ENCODE data around the gene EPHA2. TPM values are rescaled to one million over a fixed set of nuclear protein-coding genes. Genes with fewer than 3 reads are reported as not detected.

Gene EPHA2
- total RNA-seq, 2 donors from 2014 or later, result 20.3 to 32.9 TPM

DNA sequence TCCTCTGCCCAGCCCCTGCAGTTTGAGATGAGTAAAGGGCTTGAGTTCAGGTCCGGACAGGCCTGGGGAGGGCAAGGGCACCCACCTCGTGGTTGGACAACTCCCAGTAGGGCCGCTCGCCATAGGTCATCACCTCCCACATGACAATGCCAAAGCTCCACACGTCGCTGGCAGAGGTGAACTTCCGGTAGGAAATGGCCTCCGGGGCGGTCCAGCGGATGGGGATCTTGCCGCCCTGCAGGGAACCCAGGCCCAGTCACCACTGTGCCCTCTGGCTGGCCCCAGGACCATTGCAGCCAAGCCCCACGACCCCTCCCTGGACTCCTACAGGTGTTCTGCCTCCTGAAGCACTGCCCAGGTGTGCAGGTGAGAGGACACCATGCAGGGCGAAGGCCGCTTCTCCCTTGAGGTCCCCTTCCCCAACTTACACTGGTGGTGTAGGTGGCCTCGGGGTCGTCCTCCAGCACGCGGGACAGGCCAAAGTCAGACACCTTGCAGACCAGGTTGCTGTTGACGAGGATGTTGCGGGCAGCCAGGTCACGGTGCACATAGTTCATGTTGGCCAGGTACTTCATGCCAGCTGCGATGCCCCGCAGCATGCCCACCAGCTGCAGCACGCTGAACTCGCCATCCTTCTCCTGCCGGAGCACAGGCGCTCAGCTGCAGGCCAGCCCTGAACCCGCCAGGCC lies 24.1 kb downstream of the EPHA2 start:
- Histone ChIP-seq H3K27me3 (replicated peaks; ENCODE audit: insufficient read depth) (no peaks in the 10 kb centered on the region), H3K27ac (no peak overlapping the region), H3K4me1 (ENCODE audit: control insufficient read depth in 1 of 2, low read depth in 2 of 2) (peaks cover 7 to 22% of the 10 kb centered on the region in 2 donors), H3K4me3 (no peak overlapping the region), H3K9me3 (no peaks in the 10 kb centered on the region), H3K36me3 (peaks cover 39% of the 10 kb centered on the region)
- ATAC-seq (ENCODE audit: insufficient number of reproducible peaks, low FRiP score, low read depth) (no peak), DNase-seq (ENCODE audit: low spot score) (no peak)
- TF ChIP-seq CTCF (IDR thresholded peaks at IDR 0.05), result no peak

GRCh38 chr1:16130827-16131226 lies 25.0 kb downstream of the EPHA2 start:
- Histone ChIP-seq H3K27me3 (replicated peaks; ENCODE audit: insufficient read depth) (no peaks in the 10 kb centered on the region), H3K4me1 (ENCODE audit: control insufficient read depth in 1 of 2, low read depth in 2 of 2) (peaks cover 7 to 22% of the 10 kb centered on the region in 2 donors), H3K27ac (no peak overlapping the region), H3K9me3 (no peaks in the 10 kb centered on the region), H3K4me3 (no peak overlapping the region), H3K36me3 (peaks cover 37% of the 10 kb centered on the region)
- TF ChIP-seq CTCF (IDR thresholded peaks at IDR 0.05), result no peak
- ATAC-seq (ENCODE audit: insufficient number of reproducible peaks, low FRiP score, low read depth) (no peak), DNase-seq (ENCODE audit: low spot score) (no peak)

- Histone ChIP-seq H3K4me1 (ENCODE audit: control insufficient read depth in 1 of 2, low read depth in 2 of 2) (peaks cover 7 to 22% of the 10 kb centered on the region in 2 donors), H3K36me3 (peaks cover 29% of the 10 kb centered on the region), H3K27me3 (replicated peaks; ENCODE audit: insufficient read depth) (no peaks in the 10 kb centered on the region), H3K27ac (no peak overlapping the region), H3K4me3 (no peak overlapping the region), H3K9me3 (no peaks in the 10 kb centered on the region)
- DNase-seq (ENCODE audit: low spot score) (no peak), ATAC-seq (ENCODE audit: insufficient number of reproducible peaks, low FRiP score, low read depth) (no peak)
- no peak for TF ChIP-seq CTCF (IDR thresholded peaks at IDR 0.05)
These were observed 25.8 kb downstream of the EPHA2 start for GRCh38 chr1:16129921-16130543.

DNA sequence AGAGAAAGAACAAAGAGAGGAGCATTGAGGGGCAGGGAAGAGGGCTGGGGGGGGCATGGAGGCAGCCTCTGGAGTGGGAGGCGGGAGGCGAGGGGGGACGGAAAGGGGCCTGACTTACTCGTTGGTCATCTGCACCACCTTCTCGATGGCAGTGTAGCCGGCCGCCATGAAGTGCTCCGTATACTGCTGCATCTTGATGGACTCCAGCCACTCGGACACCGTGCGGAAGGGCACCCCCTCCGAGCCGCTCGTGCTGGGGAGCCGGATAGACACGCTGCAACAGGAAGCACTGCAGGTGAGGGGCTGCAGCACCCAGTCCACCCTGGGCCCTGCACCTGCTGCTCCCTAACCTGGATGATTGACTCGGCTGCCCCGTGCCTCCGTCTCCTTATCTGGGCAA lies 26.6 kb downstream of the EPHA2 start:
- H3K36me3 ChIP-seq, result peaks cover 27% of the 10 kb centered on the region
- peaks cover 7 to 22% of the 10 kb centered on the region in 2 donors for H3K4me1 ChIP-seq (ENCODE audit: control insufficient read depth in 1 of 2, low read depth in 2 of 2)
- H3K27ac ChIP-seq, result no peak overlapping the region
- no peak for DNase-seq (ENCODE audit: low spot score)
- H3K27me3 ChIP-seq (replicated peaks; ENCODE audit: insufficient read depth), result no peaks in the 10 kb centered on the region
- TF ChIP-seq CTCF (IDR thresholded peaks at IDR 0.05), result no peak
- H3K4me3 ChIP-seq, result no peak overlapping the region
- H3K9me3 ChIP-seq, result no peaks in the 10 kb centered on the region
- no peak for ATAC-seq (ENCODE audit: insufficient number of reproducible peaks, low FRiP score, low read depth)

DNA sequence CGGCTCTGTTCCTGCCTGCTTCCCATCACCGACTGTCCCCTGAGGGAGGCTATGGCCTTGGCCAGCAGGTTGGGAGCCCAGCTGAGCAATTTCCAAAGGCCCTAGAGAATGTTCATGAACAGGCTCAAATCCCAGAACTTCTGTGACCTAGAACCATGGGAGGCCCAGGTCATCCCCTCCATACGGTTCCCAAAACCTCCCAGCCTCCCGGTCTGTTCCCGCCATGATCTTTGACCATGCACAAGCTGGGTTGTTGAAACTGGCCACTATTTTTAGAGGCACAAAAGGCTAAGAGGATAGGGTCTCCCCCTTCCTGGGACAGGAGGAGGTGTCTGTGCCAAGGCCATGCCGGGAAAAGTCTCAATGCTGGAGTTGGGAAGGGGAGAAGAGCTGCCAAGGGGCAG lies 27.5 kb downstream of the EPHA2 start:
- DNase-seq (ENCODE audit: low spot score) (no peak), ATAC-seq (ENCODE audit: insufficient number of reproducible peaks, low FRiP score, low read depth) (peak; percentile 46)
- Histone ChIP-seq H3K27ac (peak overlapping the region in 1 of 2 donors; percentile 39), H3K36me3 (peaks cover 19% of the 10 kb centered on the region), H3K4me3 (no peak overlapping the region), H3K27me3 (replicated peaks; ENCODE audit: insufficient read depth) (no peaks in the 10 kb centered on the region), H3K4me1 (ENCODE audit: control insufficient read depth in 1 of 2, low read depth in 2 of 2) (peaks cover 7 to 22% of the 10 kb centered on the region in 2 donors), H3K9me3 (no peaks in the 10 kb centered on the region)
- TF ChIP-seq CTCF (IDR thresholded peaks at IDR 0.05), result no peak
